Gastroesophageal sphincter (tissue), 3 donors: ENCODE measurements around the gene ACOXL.

Experiments
- CTCF ChIP-seq, 4 experiments: fragments of 200-600 bp in 2 of 4; fragments of 450-650 bp in 2 of 4; sonication (generic) in 1 of 4; IDR thresholded peaks; one replicate each; pipeline ENCODE4 v1.5.1; 2017 to 2019; ENCODE audit warnings: antibody characterized with exemption in 4 of 4, mild to moderate bottlenecking in 2 of 4, moderate library complexity in 2 of 4
- EP300 ChIP-seq: sonication (generic); formaldehyde crosslinking; IDR thresholded peaks from one replicate; pipeline ENCODE4 v1.6.1; 2017; ENCODE audit warnings: antibody characterized with exemption, mild to moderate bottlenecking
- POLR2AphosphoS5 ChIP-seq: sonication (generic); formaldehyde crosslinking; IDR thresholded peaks from one replicate; pipeline ENCODE4 v1.6.1; 2017; ENCODE audit warnings: antibody characterized with exemption

DNA sequence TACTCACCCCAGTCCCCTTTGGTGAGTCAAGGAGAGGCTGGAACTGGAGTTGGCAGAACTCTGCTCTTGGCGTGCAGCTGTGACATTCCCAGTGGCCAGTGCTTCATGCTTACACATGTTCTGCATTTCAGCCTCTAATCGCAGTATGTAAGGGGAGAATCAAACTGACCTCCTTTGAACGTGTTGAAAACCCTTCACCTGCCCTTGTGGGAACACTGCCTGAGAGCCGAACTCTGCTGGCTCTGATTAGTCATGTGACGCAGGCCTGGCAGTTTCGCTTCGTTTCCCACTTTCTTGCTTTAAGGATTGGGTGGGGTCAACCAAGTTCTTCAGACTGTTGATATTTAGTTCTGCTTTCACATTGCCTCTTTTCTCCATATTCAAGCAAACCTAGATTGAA, 214.5 kb downstream of the ACOXL start:
- TF ChIP-seq POLR2AphosphoS5 (no peak), CTCF (IDR thresholded peaks at IDR 0.05) (no peak), EP300 (no peak)
